ENCODE measurements around the gene PRR35. TPM values are rescaled to one million over a fixed set of nuclear protein-coding genes. Genes with fewer than 3 reads are reported as not detected.

Gene PRR35
- total RNA-seq, 1 donor from 2014 or later, result not detected

- peak; percentile 18 for DNase-seq (ENCODE audit: missing footprints)
- no peak for ATAC-seq
- intact Hi-C loops (cut with DNase I), result no loop called here
Measured at GRCh38 chr16:600781-601180, 40.6 kb downstream of the PRR35 start.

- DNase-seq (ENCODE audit: missing footprints), result no peak
- ATAC-seq, result no peak
Measured at GRCh38 chr16:603933-604332, 43.7 kb downstream of the PRR35 start.

GRCh38 chr16:606656-607307, 46.6 kb downstream of the PRR35 start:
- intact Hi-C loops (cut with DNase I), result no loop called here
- peak; percentile 45 for DNase-seq (ENCODE audit: missing footprints)
- no peak for ATAC-seq

More at GRCh38 chr16:603933-604332, 43.7 kb downstream of the PRR35 start:
- intact Hi-C loops (cut with DNase I), result no loop called here

GRCh38 chr16:608019-608418, 47.8 kb downstream of the PRR35 start:
- intact Hi-C loops (cut with DNase I), result no loop called here

GRCh38 chr16:609316-609715, 49.1 kb downstream of the PRR35 start:
- intact Hi-C loops (cut with DNase I), result no loop called here
- DNase-seq (ENCODE audit: missing footprints) (peak; percentile 3), ATAC-seq (no peak)

More at GRCh38 chr16:608019-608418, 47.8 kb downstream of the PRR35 start:
- DNase-seq (ENCODE audit: missing footprints) (no peak), ATAC-seq (no peak)

GRCh38 chr16:609984-610383, 49.8 kb downstream of the PRR35 start:
- DNase-seq (ENCODE audit: missing footprints) (peak; percentile 67), ATAC-seq (no peak)
- intact Hi-C loops (cut with DNase I), result no loop called here

GRCh38 chr16:610513-611381, 50.6 kb downstream of the PRR35 start:
- DNase-seq (ENCODE audit: missing footprints) (peak; percentile 78), ATAC-seq (peak; percentile 54)
- intact Hi-C loops (cut with DNase I), result no loop called here

GRCh38 chr16:615122-615521, 54.9 kb downstream of the PRR35 start:
- ATAC-seq, result no peak
- peak; percentile 55 for DNase-seq (ENCODE audit: missing footprints)
- intact Hi-C loops (cut with DNase I), result no loop called here

Small RNA genes within 50 kb of the gene (microRNA-seq; reads per million reads assigned to microRNA genes)
- gene MIR3176, result 1.4 reads per million
- not detected for gene MIR5587

Other genes starting within 250 kb of the PRR35 start
- 12.8 TPM for gene AXIN1, start 207.7 kb upstream of the PRR35 start, total RNA-seq
- gene MRPL28, start 189.9 kb upstream of the PRR35 start, total RNA-seq, result 83.1 TPM
- 32.1 TPM for gene PGAP6, start 178.4 kb upstream of the PRR35 start, total RNA-seq
- gene NME4, start 163.2 kb upstream of the PRR35 start, total RNA-seq, result 91.3 TPM
- gene DECR2, start 158.5 kb upstream of the PRR35 start, total RNA-seq, result 10.6 TPM
- 23.3 TPM for gene RAB11FIP3, start 134.7 kb upstream of the PRR35 start, total RNA-seq
- 16.8 TPM for gene CAPN15, start 32.7 kb upstream of the PRR35 start, total RNA-seq
- 0.57 TPM for gene NHLRC4, start 6.6 kb downstream of the PRR35 start, total RNA-seq
- gene PIGQ, start 9.6 kb downstream of the PRR35 start, total RNA-seq, result 16.6 TPM
- 8.8 TPM for gene RAB40C, start 29.7 kb downstream of the PRR35 start, total RNA-seq
- gene WFIKKN1, start 70.6 kb downstream of the PRR35 start, total RNA-seq, result 0.16 TPM
- 53.5 TPM for gene METTL26, start 75.9 kb downstream of the PRR35 start, total RNA-seq
- 194 TPM for gene MCRIP2, start 81.4 kb downstream of the PRR35 start, total RNA-seq
- gene WDR90, start 89.0 kb downstream of the PRR35 start, total RNA-seq, result 7.7 TPM
- 86.0 TPM for gene RHOT2, start 107.7 kb downstream of the PRR35 start, total RNA-seq
- gene RHBDL1, start 115.3 kb downstream of the PRR35 start, total RNA-seq, result 2.1 TPM
- gene STUB1, start 120.0 kb downstream of the PRR35 start, total RNA-seq, result 120 TPM
- gene JMJD8, start 123.9 kb downstream of the PRR35 start, total RNA-seq, result 46.4 TPM
- 7.8 TPM for gene WDR24, start 130.0 kb downstream of the PRR35 start, total RNA-seq
- not detected for gene FBXL16, start 145.4 kb downstream of the PRR35 start, total RNA-seq
- 60.4 TPM for gene METRN, start 154.7 kb downstream of the PRR35 start, total RNA-seq
- gene ANTKMT, start 160.8 kb downstream of the PRR35 start, total RNA-seq, result 29.1 TPM
- 0.49 TPM for gene CCDC78, start 166.0 kb downstream of the PRR35 start, total RNA-seq
- gene HAGHL, start 166.7 kb downstream of the PRR35 start, total RNA-seq, result 18.7 TPM
- 32.2 TPM for gene CIAO3, start 180.6 kb downstream of the PRR35 start, total RNA-seq
- gene MSLN, start 200.3 kb downstream of the PRR35 start, total RNA-seq, result 1.9 TPM
- 9.7 TPM for gene RPUSD1, start 228.0 kb downstream of the PRR35 start, total RNA-seq
- gene CHTF18, start 228.2 kb downstream of the PRR35 start, total RNA-seq, result 6.4 TPM
- not detected for gene GNG13, start 240.3 kb downstream of the PRR35 start, total RNA-seq

Data from Right ventricle myocardium inferior (tissue), 1 donor.